ENCODE results near the gene JOSD2.

The JOSD2 gene

GRCh38 chr19:50496189-50497021 lies 14.6 kb downstream of the JOSD2 start:
- no peak for DNase-seq (ENCODE audit: low read depth in 4 of 4, low spot score in 1 of 4)

DNA sequence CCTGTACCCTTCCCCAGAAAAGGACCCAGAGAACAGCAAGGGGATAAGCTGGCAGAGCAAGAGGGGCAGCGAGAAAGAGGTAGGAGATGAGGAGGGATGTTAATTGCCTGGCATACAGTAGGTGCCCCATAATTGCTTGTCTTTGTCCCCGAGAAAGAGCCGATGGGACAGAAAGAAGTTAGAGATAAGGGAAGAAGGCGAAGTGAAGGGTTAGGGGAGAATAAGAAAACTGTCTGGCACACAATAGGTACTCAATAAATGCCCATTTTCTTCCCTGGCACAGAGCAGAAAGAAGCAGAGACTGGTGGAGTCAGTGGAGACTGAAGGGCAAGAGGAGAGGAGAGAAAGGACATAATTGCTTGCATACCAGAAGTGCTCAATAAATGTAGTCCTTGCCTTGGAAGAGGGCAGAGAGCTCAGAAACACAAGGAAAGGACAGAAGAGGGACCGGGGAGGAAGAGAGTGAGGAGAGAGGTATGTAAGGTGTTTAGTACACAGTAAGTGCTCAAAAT lies 15.9 kb downstream of the JOSD2 start:
- DNase-seq (ENCODE audit: low read depth in 4 of 4, low spot score in 1 of 4): no peak

GRCh38 chr19:50494186-50495019 lies 16.6 kb downstream of the JOSD2 start:
- no peak for DNase-seq (ENCODE audit: low read depth in 4 of 4, low spot score in 1 of 4)

DNA sequence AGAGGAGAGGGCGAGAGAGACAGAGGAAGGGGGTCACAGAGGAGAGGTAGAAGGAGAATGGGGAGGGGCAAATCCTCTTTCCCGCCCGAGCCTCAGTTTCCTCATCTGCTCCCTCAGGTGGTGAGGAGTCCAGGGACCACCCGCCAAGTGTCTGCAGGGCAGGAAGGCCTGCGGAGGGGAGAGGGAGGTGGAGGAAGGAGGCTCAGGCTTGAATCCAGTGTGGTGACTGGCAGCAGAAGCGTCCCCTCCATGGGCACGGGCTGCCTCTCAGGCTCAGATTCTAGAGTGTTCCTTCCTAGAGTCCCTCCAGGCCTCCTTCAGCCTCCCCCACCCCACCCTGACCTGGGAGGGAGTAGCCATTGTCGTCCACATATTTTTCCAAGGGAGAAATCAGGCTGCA lies 17.8 kb downstream of the JOSD2 start:
- DNase-seq (ENCODE audit: low read depth in 4 of 4, low spot score in 1 of 4): no peak

DNA sequence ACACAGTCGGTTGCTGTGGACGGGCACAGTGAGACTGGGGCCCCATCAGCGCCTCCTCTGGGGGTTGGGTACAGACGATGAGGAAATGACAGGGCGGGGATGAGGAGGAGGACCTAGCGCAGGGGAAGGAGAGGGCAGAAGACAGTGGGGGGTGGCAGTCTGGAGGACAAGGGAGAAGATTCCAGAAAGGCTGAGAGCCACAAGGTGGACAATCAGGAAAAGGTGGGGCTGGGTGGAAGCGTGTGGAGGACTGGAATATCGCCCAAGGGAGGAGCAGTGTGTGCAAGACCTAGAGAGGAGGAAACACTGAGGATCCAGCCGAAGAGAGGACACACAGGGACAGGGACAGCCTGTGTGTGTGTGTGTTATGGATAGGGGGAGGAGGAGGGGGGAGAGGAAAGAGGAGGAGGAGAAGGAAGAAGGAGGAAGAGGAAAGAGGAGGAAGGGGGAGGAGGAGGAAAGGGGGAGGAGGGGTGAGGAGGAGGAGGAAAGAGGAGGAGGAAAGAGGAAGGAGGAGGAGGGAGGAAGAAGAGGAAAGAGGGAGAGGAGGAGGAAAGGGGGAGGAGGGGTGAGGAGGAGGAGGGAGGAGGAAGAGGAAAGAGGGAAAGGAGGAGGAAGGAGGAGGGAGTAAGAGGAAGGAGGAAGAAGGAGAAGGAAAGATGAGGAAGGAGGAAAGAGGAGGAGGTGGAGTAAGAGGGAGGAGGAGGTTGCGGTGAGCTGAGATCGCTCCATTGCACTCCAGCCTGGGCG lies 18.5 kb downstream of the JOSD2 start:
- DNase-seq (ENCODE audit: low read depth in 4 of 4, low spot score in 1 of 4): no peak

- no peak for DNase-seq (ENCODE audit: low read depth in 4 of 4, low spot score in 1 of 4)
Observed at GRCh38 chr19:50490991-50491472, 20.0 kb downstream of the JOSD2 start.

DNA sequence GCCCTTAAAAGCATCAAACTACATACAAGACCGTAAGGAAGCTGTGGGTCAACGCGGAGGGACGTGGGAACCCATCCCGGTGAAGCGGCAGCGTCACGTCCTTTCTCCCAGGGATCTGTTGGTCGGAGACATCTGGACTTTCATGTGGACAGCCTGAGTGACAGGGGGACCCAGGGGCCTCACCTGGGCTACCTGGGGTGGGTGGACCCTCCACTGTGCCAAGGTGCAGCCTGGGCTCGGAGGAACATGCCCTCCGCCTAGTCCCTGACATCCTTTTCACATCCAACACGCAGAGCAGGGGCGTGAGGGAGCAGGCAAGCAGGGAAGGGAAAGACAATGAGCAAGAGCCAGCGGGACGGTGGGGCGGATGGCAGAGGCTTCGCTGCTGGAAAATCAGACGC lies 20.6 kb downstream of the JOSD2 start:
- DNase-seq (ENCODE audit: low read depth in 4 of 4, low spot score in 1 of 4): no peak

- no peak for DNase-seq (ENCODE audit: low read depth in 4 of 4, low spot score in 1 of 4)
Observed at GRCh38 chr19:50489461-50490011, 21.5 kb downstream of the JOSD2 start.

- no peak for DNase-seq (ENCODE audit: low read depth in 4 of 4, low spot score in 1 of 4)
Observed at GRCh38 chr19:50488389-50489194, 22.4 kb downstream of the JOSD2 start.

GRCh38 chr19:50486823-50487515 lies 24.0 kb downstream of the JOSD2 start:
- peak; percentile 29 to 49 (median 42) for DNase-seq (ENCODE audit: low read depth in 4 of 4, low spot score in 1 of 4)

DNA sequence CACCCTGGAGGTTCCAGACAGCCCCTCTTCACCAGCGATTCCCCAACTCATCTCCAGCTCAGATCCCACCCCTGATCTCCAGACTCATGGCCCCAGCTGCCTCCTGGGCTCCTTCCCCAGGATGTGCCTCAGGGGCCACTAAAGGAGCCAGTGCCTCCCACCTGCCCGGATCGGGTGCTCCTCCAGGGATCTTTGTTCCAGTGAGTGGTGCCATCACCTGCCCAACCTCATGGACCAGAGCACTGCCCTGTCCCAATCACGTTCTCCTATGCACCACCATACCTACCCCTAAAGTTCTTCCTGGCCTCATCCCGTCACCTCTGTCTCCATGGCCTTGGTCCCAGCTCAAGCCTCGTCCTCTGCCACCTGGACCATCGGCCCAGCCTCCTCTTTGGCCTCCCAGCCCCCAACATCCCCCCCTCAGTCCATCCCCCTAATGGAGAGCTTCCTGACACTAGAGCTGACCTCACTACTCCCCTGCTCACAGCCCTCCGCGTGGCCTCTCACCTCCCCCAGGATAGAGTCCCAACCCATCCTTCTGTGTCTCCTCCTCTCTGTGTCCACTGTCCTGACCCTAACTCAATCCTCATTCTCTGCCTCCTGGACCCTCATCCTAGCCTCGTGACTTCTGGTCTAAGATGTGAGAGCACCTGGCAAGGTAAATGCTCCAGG lies 25.6 kb downstream of the JOSD2 start:
- DNase-seq (ENCODE audit: low read depth in 4 of 4, low spot score in 1 of 4): no peak

DNA sequence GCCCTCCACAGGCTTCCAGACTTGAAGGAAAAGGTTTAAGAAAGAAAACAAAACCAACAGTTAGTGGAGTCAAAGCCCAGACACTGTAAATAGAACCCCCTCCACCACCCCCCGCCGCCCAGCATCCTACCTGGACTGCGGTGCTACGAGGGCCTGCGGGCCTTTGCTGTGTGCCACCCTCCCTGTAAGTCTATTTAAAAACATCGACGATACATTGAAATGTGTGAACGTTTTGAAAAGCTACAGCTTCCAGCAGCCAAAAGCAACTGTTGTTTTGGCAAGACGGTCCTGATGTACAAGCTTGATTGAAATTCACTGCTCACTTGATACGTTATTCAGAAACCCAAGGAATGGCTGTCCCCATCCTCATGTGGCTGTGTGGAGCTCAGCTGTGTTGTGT lies 28.1 kb downstream of the JOSD2 start:
- no peak for DNase-seq (ENCODE audit: low read depth in 4 of 4, low spot score in 1 of 4)

- DNase-seq (ENCODE audit: low read depth in 4 of 4, low spot score in 1 of 4): no peak
Observed at GRCh38 chr19:50482271-50482855, 28.6 kb downstream of the JOSD2 start.

DNA sequence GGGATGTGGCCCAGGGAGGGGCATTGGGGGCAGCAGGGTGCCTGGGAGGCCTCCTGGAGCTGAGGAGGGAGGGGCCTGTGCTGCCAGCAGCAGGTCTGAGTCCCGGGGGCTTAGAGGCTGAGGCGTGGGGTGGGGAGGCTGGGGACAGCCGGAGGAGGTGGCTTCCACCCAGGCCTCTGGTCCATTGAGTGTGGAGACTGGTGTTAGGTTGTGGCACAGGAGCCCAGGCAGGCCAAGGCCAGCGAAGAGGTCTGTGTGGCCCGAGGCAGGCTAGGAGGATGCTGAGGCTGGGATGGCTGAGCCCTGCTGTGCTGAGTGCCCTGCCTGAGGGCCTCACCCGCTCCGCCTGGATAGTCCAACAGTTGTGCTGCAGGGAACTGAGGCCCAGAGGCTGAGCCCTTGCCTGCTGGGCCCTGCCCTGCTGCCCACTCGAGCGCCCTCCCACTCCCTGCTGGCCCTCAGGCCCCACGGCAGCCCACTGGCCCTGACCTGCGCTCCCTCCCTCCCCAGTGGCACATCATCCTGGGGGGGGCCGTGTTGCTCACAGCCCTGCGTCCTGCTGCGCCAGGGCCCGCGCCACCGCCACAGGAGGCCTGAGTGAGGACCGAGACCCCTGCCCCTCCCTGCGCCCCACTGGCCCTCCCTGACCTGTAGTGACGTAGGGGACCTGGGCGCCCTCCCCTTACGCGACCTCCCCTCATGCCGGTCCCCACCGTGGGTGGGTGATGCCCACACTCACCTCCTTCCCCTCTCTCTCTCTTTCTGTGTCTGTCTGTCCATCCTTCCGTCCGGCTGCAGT lies 29.4 kb downstream of the JOSD2 start:
- no peak for DNase-seq (ENCODE audit: low read depth in 4 of 4, low spot score in 1 of 4)

- no peak for DNase-seq (ENCODE audit: low read depth in 4 of 4, low spot score in 1 of 4)
Observed at GRCh38 chr19:50480281-50481111, 30.5 kb downstream of the JOSD2 start.

DNA sequence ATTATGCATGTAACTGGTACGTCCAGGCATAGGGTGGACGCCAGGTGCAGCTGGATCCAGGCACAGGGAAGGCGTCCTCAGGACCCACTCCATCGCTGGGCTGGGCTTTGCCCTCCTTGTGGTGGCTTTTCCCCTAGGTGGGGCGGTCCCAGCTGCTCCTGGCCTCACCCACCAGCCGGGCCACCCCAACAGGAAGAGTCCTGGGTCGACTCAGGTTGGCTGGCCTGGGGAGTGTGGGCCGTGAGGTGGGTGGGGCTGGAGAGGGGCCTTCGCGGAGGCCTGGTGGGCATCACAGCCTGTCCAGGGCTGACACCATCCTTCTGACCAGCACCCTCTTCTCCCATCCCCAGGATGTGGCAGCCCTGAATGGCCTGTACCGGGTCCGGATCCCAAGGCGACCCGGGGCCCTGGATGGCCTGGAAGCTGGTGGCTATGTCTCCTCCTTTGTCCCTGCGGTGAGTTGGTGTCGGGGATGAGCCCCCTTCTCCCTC lies 31.2 kb downstream of the JOSD2 start:
- no peak for DNase-seq (ENCODE audit: low read depth in 4 of 4, low spot score in 1 of 4)
